Natural killer cell (primary cell): ENCODE data around the gene CRADD. TPM values are rescaled to one million over a fixed set of nuclear protein-coding genes. Genes with fewer than 3 reads are reported as not detected.

Experiments used
- ATAC-seq, 3 donors: fragments of 150-1000 bp in 2 of 3; fragments of 200-7000 bp in 1 of 3; cut with Tn5 transposase; 1 replicate in 1 of 3; 2 replicates in 2 of 3; pipeline ENCODE4 v1.10.0; 2021; ENCODE audit warnings: mild to moderate bottlenecking in 2 of 3, moderate library complexity in 2 of 3
- DNase-seq, 2 donors: peaks; one replicate each; pipeline versions ENCODE4 v3.0.0 to v3.0.0-alpha.2; 2013 to 2021; ENCODE audit warnings: mixed read lengths in 1 of 2
- H3K27ac ChIP-seq: one replicate; pipeline ENCODE4 v1.5.1; 2013; ENCODE audit warnings: mild to moderate bottlenecking, low read length
- H3K27me3 ChIP-seq: one replicate; pipeline ENCODE4 v1.6.1; 2013; ENCODE audit warnings: low read length; ENCODE audit not compliant: control insufficient read depth, insufficient read depth
- H3K36me3 ChIP-seq: one replicate; pipeline ENCODE4 v1.6.1; 2013; ENCODE audit warnings: low read length; ENCODE audit not compliant: control insufficient read depth, insufficient read depth
- H3K4me1 ChIP-seq: one replicate; pipeline ENCODE4 v1.6.1; 2013; ENCODE audit warnings: low read length; ENCODE audit not compliant: control insufficient read depth, insufficient read depth
- H3K4me3 ChIP-seq: one replicate; pipeline ENCODE4 v1.5.1; 2013; ENCODE audit warnings: low read length
- H3K9me3 ChIP-seq: one replicate; pipeline ENCODE4 v1.6.1; 2013; ENCODE audit warnings: low read length; ENCODE audit not compliant: control insufficient read depth, insufficient read depth
- H3K27ac Mint-ChIP-seq, 2 donors: one replicate each; pipeline ENCODE4 v1.8.0; 2022; ENCODE audit warnings: mild to moderate bottlenecking in 2 of 2, mixed read lengths in 2 of 2, moderate library complexity in 1 of 2
- H3K27me3 Mint-ChIP-seq, 2 donors: one replicate each; pipeline ENCODE4 v1.8.0; 2022; ENCODE audit warnings: low read depth in 2 of 2, mixed read lengths in 2 of 2
- H3K36me3 Mint-ChIP-seq: one replicate; pipeline ENCODE4 v1.8.0; 2022; ENCODE audit warnings: mixed read lengths
- H3K4me1 Mint-ChIP-seq, 2 donors: one replicate each; pipeline ENCODE4 v1.8.0; 2022; ENCODE audit warnings: mixed read lengths in 2 of 2
- H3K4me3 Mint-ChIP-seq: one replicate; pipeline ENCODE4 v1.8.0; 2022; ENCODE audit warnings: mild to moderate bottlenecking, moderate library complexity, mixed read lengths
- H3K9me3 Mint-ChIP-seq, 2 donors: one replicate each; pipeline ENCODE4 v1.8.0; 2022; ENCODE audit warnings: mixed read lengths in 2 of 2
- CTCF ChIP-seq: fragments of 200-600 bp; IDR thresholded peaks from one replicate; pipeline ENCODE4 v1.8.0; 2022; ENCODE audit warnings: antibody characterized with exemption
- WGBS: methylation state at CpG from one replicate; pipeline ENCODE4 v1.1.7; 2013; ENCODE audit warnings: missing lambda C conversion rate; ENCODE audit not compliant: insufficient coverage; 5-methylcytosine and 5-hydroxymethylcytosine counted together
- intact Hi-C: fragments of 100-400 bp; cut with micrococcal nuclease; formaldehyde crosslinking; loops from one replicate; pipeline ENCODE4 v1.14.2; 2022
- total RNA-seq, 4 donors: library from RNA; stranded (reverse); fragments of 120-200 nt in 1 of 4; gene quantifications; one replicate each; pipeline versions ENCODE4 v1.2.3 to v1.2.4, GENCODE V29; 2013 to 2022

Gene CRADD
- total RNA-seq, 3 donors from 2014 or later (not counting 1 experiment from before 2014, with no cell fraction given), result 19.1 to 27.5 (median 26.4) TPM

GRCh38 chr12:93860668-93861373 lies 183.6 kb downstream of the CRADD start:
- WGBS, result 89% methylated on average over 7 of the region's 7 CpGs
- H3K4me3 ChIP-seq, result no peak overlapping the region
- ATAC-seq (no peak), DNase-seq (no peak)
- peaks cover 8% of the 10 kb centered on the region for H3K9me3 ChIP-seq
- no peaks in the 10 kb centered on the region for H3K4me1 ChIP-seq
- intact Hi-C loops, result no loop called here
- H3K27ac ChIP-seq, result no peak overlapping the region
- Mint-ChIP-seq H3K36me3 (peaks cover 5% of the 10 kb centered on the region), H3K27me3 (no peaks in the 10 kb centered on the region), H3K4me3 (no peak overlapping the region), H3K9me3 (no peaks in the 10 kb centered on the region), H3K4me1 (peaks cover 9% of the 10 kb centered on the region in 2 donors), H3K27ac (no peak overlapping the region)
- no peak for TF ChIP-seq CTCF
- no peaks in the 10 kb centered on the region for H3K27me3 ChIP-seq
- H3K36me3 ChIP-seq, result no peaks in the 10 kb centered on the region

- DNase-seq, result no peak
- Histone ChIP-seq H3K4me3 (no peak overlapping the region), H3K27ac (no peak overlapping the region), H3K36me3 (no peaks in the 10 kb centered on the region), H3K27me3 (no peaks in the 10 kb centered on the region), H3K4me1 (no peaks in the 10 kb centered on the region), H3K9me3 (peaks cover 8% of the 10 kb centered on the region)
- no peaks in the 10 kb centered on the region for H3K4me1 Mint-ChIP-seq
- TF ChIP-seq CTCF, result no peak
- intact Hi-C loops, result no loop called here
- no peak for ATAC-seq
- no peak overlapping the region for H3K27ac Mint-ChIP-seq
- H3K27me3 Mint-ChIP-seq, result no peaks in the 10 kb centered on the region
- H3K4me3 Mint-ChIP-seq, result no peak overlapping the region
- peaks cover 4 to 5% of the 10 kb centered on the region in 2 donors for H3K9me3 Mint-ChIP-seq
- WGBS, result 91% methylated on average over 1 of the region's 1 CpG
- peaks cover 21% of the 10 kb centered on the region for H3K36me3 Mint-ChIP-seq
These were observed 185.2 kb downstream of the CRADD start for GRCh38 chr12:93862424-93862823.

GRCh38 chr12:93865751-93866150 lies 188.6 kb downstream of the CRADD start:
- Histone ChIP-seq H3K36me3 (no peaks in the 10 kb centered on the region), H3K27ac (no peak overlapping the region), H3K9me3 (peaks cover 12% of the 10 kb centered on the region), H3K4me3 (no peak overlapping the region), H3K4me1 (no peaks in the 10 kb centered on the region), H3K27me3 (no peaks in the 10 kb centered on the region)
- WGBS, result no CpG with 5 or more reads among the region's 1 CpG
- no peak for DNase-seq
- Mint-ChIP-seq H3K36me3 (peaks cover 41% of the 10 kb centered on the region), H3K4me1 (no peaks in the 10 kb centered on the region), H3K27me3 (no peaks in the 10 kb centered on the region), H3K27ac (no peak overlapping the region), H3K9me3 (peaks cover 10 to 19% of the 10 kb centered on the region in 2 donors), H3K4me3 (no peak overlapping the region)
- ATAC-seq, result no peak
- no peak for TF ChIP-seq CTCF
- intact Hi-C loops, result no loop called here

- H3K27ac ChIP-seq, result no peak overlapping the region
- H3K36me3 Mint-ChIP-seq, result peaks cover 58% of the 10 kb centered on the region
- TF ChIP-seq CTCF, result no peak
- H3K4me1 Mint-ChIP-seq, result no peaks in the 10 kb centered on the region
- H3K4me3 Mint-ChIP-seq, result no peak overlapping the region
- H3K9me3 ChIP-seq, result peaks cover 12% of the 10 kb centered on the region
- ATAC-seq (no peak), DNase-seq (no peak)
- no peaks in the 10 kb centered on the region for H3K36me3 ChIP-seq
- no peak overlapping the region for H3K27ac Mint-ChIP-seq
- no peaks in the 10 kb centered on the region for H3K27me3 ChIP-seq
- peaks cover 19 to 36% of the 10 kb centered on the region in 2 donors for H3K9me3 Mint-ChIP-seq
- H3K27me3 Mint-ChIP-seq, result no peaks in the 10 kb centered on the region
- H3K4me3 ChIP-seq, result no peak overlapping the region
- no peaks in the 10 kb centered on the region for H3K4me1 ChIP-seq
- intact Hi-C loops, result no loop called here
These were observed 191.6 kb downstream of the CRADD start for GRCh38 chr12:93868771-93869170.
